HepG2 (cell line): ENCODE results near the gene C1orf35. TPM values are rescaled to one million over a fixed set of nuclear protein-coding genes. Genes with fewer than 3 reads are reported as not detected.

Source experiments
- ATAC-seq: fragments of 200-7000 bp; cut with Tn5 transposase; 3 replicates; pipeline ENCODE4 v1.9.1; 2020; ENCODE audit warnings: mild to moderate bottlenecking, moderate library complexity
- BruUV-seq: library from RNA; stranded (reverse); fragments of 400-500 nt; replicated peaks from 2 replicates; lab custom pipeline; 2021; lab: Mats Ljungman, UMichigan
- CTCF ChIA-PET: fragments of 300-600 bp; formaldehyde crosslinking; extraction: SDS; loops from one replicate; lab custom pipeline; 2021; ENCODE audit warnings: low total read pairs, inconsistent platforms, low intra/inter-chr PET ratio; lab: Yijun Ruan, JAX
- POLR2A ChIA-PET: fragments of 350-600 bp; sonication (Branson Sonifier 250); formaldehyde crosslinking; loops from one replicate; lab custom pipeline; 2020; ENCODE audit warnings: antibody characterized with exemption, inconsistent platforms; lab: Yijun Ruan, JAX
- DNase-seq: peaks from one replicate; pipeline ENCODE4 v3.0.0-alpha.2; 2015; ENCODE audit warnings: low spot score
- FAIRE-seq: peaks from 3 replicates; lab custom pipeline; 2011; peaks lifted over from hg19 to GRCh38; lab: Jason Lieb, UNC
- H2AFZ ChIP-seq: one replicate; pipeline ENCODE4 v1.6.1; 2011; ENCODE audit warnings: low read length, inconsistent platforms
- H3K27ac ChIP-seq: fragments of 300-600 bp; 3 replicates; pipeline ENCODE4 v1.8.0; 2011; ENCODE audit warnings: mixed run types, mild to moderate bottlenecking, mixed read lengths, low read length, inconsistent platforms; ENCODE audit not compliant: insufficient read depth; ENCODE audit errors: extremely low read length
- H3K27me3 ChIP-seq, 2 experiments: fragments of 200-600 bp in 1 of 2; 2 replicates in 1 of 2; 3 replicates in 1 of 2; pipeline versions ENCODE4 v1.6.0 to v1.8.0; 2011; ENCODE audit warnings: low read length in 2 of 2, mild to moderate bottlenecking in 2 of 2, moderate library complexity in 2 of 2, inconsistent platforms in 1 of 2; ENCODE audit not compliant: insufficient read depth in 2 of 2, control insufficient read depth in 1 of 2
- H3K36me3 ChIP-seq, 2 experiments: fragments of 200-600 bp in 1 of 2; replicated peaks in 1 of 2; 2 replicates in 1 of 2; 3 replicates in 1 of 2; pipeline versions ENCODE4 v1.5.1 to v1.8.0; 2011; ENCODE audit warnings: low read length in 2 of 2, inconsistent platforms in 1 of 2; ENCODE audit not compliant: insufficient read depth in 2 of 2, control insufficient read depth in 1 of 2
- H3K4me1 ChIP-seq: 2 replicates; pipeline ENCODE4 v1.5.1; 2012; ENCODE audit warnings: low read length, inconsistent platforms; ENCODE audit not compliant: insufficient read depth
- H3K4me2 ChIP-seq: 2 replicates; pipeline ENCODE4 v1.6.0; 2011; ENCODE audit warnings: low read depth, low read length, inconsistent platforms
- H3K4me3 ChIP-seq, 3 experiments: fragments of 200-600 bp in 1 of 3; sonication (generic), shearing (Covaris generic) in 1 of 3; replicated peaks in 1 of 3; 2 replicates each; pipeline ENCODE4 v1.5.1; 2011 to 2016; ENCODE audit warnings: low read length in 3 of 3, inconsistent platforms in 2 of 3, low read depth in 2 of 3, mild to moderate bottlenecking in 2 of 3, control low read depth in 1 of 3, mixed read lengths in 1 of 3; ENCODE audit not compliant: insufficient read depth in 1 of 3
- H3K79me2 ChIP-seq: one replicate; pipeline ENCODE4 v1.6.1; 2011; ENCODE audit warnings: low read length, inconsistent platforms; ENCODE audit not compliant: insufficient read depth
- H3K9ac ChIP-seq: 2 replicates; pipeline ENCODE4 v1.6.0; 2011; ENCODE audit warnings: mild to moderate bottlenecking, low read depth, low read length, inconsistent platforms; ENCODE audit not compliant: insufficient read depth
- H3K9me3 ChIP-seq: 2 replicates; pipeline ENCODE4 v1.5.1; 2012; ENCODE audit warnings: mild to moderate bottlenecking, low read length
- H4K20me1 ChIP-seq: 2 replicates; pipeline ENCODE4 v1.6.0; 2011; ENCODE audit warnings: inconsistent platforms, mild to moderate bottlenecking, low read length, moderate library complexity; ENCODE audit not compliant: insufficient read depth
- FLYWCH1 ChIP-seq: sonication (generic); formaldehyde crosslinking; IDR thresholded peaks from 2 replicates; pipeline ENCODE4 v1.8.1; 2023; ENCODE audit warnings: mild to moderate bottlenecking, missing genetic modification reagents
- POLR2A ChIP-seq, 2 experiments: IDR thresholded peaks; 2 replicates each; pipeline ENCODE4 v1.6.1; 2011; ENCODE audit warnings: low read depth in 2 of 2, low read length in 2 of 2, mild to moderate bottlenecking in 1 of 2, moderate library complexity in 1 of 2; ENCODE audit not compliant: insufficient read depth in 1 of 2
- UBTF ChIP-seq: sonication (generic); formaldehyde crosslinking; IDR thresholded peaks from 2 replicates; pipeline ENCODE4 v1.4.0; 2020; ENCODE audit warnings: mild to moderate bottlenecking, missing genetic modification reagents
- ZNF574 ChIP-seq: sonication (generic); formaldehyde crosslinking; IDR thresholded peaks from 2 replicates; pipeline ENCODE4 v1.4.0; 2020; ENCODE audit warnings: missing genetic modification reagents
- WGBS: methylation state at CpG from one replicate; pipeline ENCODE4 v1.1.6; 2017; ENCODE audit warnings: low lambda C conversion rate; 5-methylcytosine and 5-hydroxymethylcytosine counted together
- in situ Hi-C: cut with HindIII; loops from 2 replicates; pipeline ENCODE4 v1.10.0; 2017; ENCODE audit warnings: low pct_unique_long_range_greater_than_20kb; ENCODE audit not compliant: extremely low pct_ligation_motif_present
- intact Hi-C: fragments of 100-400 bp; cut with micrococcal nuclease; formaldehyde crosslinking; loops from one replicate; pipeline ENCODE4 v1.10.0; 2022; ENCODE audit not compliant: unreplicated experiment
- polyA plus RNA-seq, 8 experiments: library from polyadenylated mRNA; depleted of rRNA in 3 of 8; stranded (reverse) in 7 of 8; unstranded in 1 of 8; fragments of >200 nt; fragmentation: Illumina TruSeq in 4 of 8; extraction: Trizol in 4 of 8; gene quantifications; 2 replicates each; pipeline versions ENCODE4 v1.2.1 to v1.2.3, GENCODE V29; 2011 to 2016; ENCODE audit warnings: low read depth in 4 of 8, missing spikeins in 1 of 8, mixed read lengths in 1 of 8; ENCODE audit not compliant: insufficient read depth in 1 of 8
- total RNA-seq, 5 experiments: library from RNA; depleted of rRNA; stranded (reverse); fragments of >200 nt; fragmentation: Illumina TruSeq; extraction: Trizol; gene quantifications; 2 replicates each; pipeline ENCODE4 v1.2.3, GENCODE V29; 2016; ENCODE audit warnings: low read depth in 1 of 5

The C1orf35 gene
- total and polyA plus RNA-seq, 2 of the 13 experiments (the other 11 are each of a cell fraction or from before 2014, with no cell fraction given): 8.1 to 19.3 TPM

GRCh38 chr1:228092342-228093049 lies 10.6 kb downstream of the C1orf35 start:
- Histone ChIP-seq H3K4me3 (no peak overlapping the region), H3K9ac (no peak overlapping the region), H2AFZ (no peak overlapping the region), H3K4me1 (peaks cover 39% of the 10 kb centered on the region), H3K27ac (no peak overlapping the region), H3K79me2 (peaks cover 99% of the 10 kb centered on the region), H3K4me2 (no peak overlapping the region), H4K20me1 (peaks cover 100% of the 10 kb centered on the region), H3K9me3 (peaks cover 26% of the 10 kb centered on the region), H3K36me3 (peaks cover 17 to 75% of the 10 kb centered on the region in 2 experiments; a peak in 4 of 5 replicates), H3K27me3 (no peaks in the 10 kb centered on the region)
- TF ChIP-seq UBTF (CRISPR knock-in tag) (0 out of 2 replicates have a peak, but pooled peaks have one; percentile 12), FLYWCH1 (CRISPR knock-in tag) (no peak), ZNF574 (CRISPR knock-in tag) (no peak), POLR2A (IDR thresholded peaks at IDR 0.05; ENCODE audit: insufficient read depth in 1 of 2, low read depth in 2 of 2, low read length in 2 of 2) (peak in 1 of 2 experiments; percentile 36; a peak in 1 of 4 replicates)
- in situ Hi-C loops (no loop called here), intact Hi-C loops (no loop called here)
- 92% methylated on average over 6 of the region's 11 CpGs for WGBS
- ATAC-seq (no peak), FAIRE-seq (no peak), DNase-seq (no peak)
- CTCF ChIA-PET: no interaction called here
- BruUV-seq: no TSS peak
- POLR2A ChIA-PET: interaction anchor here (1.8 kb wide), 1 partner anchor 10 kb away, joined by 7 read pairs; the partner anchor contains the start of gene ARF1
